ENCODE results near the gene AKNAD1.
"Not testable (repeated sequence)": the region's sequence is repeated elsewhere in the genome, so short reads cannot be mapped to it uniquely, and the experiment has no call there.

The AKNAD1 gene, protein sequence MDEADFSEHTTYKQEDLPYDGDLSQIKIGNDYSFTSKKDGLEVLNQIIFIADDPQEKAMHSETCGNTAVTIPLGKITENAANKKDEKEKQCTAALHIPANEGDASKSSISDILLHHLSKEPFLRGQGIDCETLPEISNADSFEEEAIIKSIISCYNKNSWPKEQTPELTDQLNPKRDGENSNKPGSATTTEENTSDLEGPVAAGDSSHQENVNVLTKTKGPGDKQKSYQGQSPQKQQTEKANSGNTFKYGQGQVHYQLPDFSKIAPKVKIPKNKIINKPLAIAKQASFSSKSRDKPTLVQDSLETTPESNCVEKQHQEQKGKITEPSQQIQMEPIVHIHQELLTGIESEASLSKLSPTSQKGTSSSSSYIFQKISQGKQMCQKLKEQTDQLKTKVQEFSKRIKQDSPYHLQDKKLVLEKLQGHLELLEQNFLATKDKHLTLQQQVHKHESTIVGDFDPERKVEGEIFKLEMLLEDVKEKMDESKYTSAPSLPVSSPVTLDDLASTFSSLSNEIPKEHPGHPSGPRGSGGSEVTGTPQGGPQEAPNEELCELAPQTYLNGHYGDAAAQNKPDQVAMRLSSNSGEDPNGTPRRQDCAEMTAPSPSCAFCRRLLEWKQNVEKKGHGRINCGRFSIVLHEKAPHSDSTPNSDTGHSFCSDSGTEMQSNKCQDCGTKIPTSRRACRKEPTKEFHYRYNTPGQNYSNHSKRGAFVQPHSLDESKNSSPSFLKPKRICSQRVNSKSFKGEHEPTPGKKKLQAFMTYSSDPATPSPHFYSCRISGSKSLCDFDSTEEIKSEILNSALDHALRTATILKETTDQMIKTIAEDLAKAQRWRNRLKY

DNA sequence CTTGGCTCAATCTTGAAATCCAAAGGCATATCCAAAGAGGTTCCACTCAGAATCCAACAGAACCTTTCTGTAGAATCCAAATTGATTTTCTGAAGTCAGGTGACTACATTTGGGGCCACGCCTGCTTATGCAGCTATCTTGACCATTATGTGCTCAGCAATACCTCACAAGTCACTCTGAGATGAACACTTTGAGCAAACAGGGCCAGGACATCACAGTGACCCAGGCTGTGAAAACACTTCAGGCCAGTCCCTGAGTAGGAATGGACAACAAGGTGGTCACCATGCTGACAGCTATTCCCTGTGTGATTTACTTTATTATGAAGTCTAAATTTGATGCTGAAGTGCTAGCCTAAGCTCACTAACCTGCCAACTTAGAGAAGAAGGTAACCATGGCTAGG is at the start of gene AKNAD1:
TSS of gene AKNAD1 (minus strand) at position 101 of the 400 bp plus-strand sequence. CDS start 4,430 bp downstream, outside the sequence.
- no peak for DNase-seq (ENCODE audit: low read depth)

DNA sequence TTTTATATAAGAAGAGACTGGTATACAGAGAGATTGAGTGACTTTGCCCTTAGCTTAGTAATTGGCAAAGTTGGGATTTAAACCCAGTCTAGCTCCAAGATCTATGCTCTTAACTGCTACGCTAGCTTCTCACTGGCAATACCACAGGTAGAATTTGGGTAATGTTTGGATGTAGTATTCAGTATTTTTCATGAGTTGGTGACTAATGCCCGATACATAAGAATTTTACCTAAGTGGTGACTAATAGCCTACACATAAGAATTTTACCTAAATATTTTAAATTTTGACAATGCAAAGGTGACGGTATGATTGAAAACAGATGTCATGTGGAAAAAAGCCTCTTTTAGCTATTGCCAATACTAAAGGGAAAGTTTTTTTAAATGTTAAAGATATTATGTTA is 44.2 kb upstream of the AKNAD1 start:
- DNase-seq (ENCODE audit: low read depth), result no peak

DNA sequence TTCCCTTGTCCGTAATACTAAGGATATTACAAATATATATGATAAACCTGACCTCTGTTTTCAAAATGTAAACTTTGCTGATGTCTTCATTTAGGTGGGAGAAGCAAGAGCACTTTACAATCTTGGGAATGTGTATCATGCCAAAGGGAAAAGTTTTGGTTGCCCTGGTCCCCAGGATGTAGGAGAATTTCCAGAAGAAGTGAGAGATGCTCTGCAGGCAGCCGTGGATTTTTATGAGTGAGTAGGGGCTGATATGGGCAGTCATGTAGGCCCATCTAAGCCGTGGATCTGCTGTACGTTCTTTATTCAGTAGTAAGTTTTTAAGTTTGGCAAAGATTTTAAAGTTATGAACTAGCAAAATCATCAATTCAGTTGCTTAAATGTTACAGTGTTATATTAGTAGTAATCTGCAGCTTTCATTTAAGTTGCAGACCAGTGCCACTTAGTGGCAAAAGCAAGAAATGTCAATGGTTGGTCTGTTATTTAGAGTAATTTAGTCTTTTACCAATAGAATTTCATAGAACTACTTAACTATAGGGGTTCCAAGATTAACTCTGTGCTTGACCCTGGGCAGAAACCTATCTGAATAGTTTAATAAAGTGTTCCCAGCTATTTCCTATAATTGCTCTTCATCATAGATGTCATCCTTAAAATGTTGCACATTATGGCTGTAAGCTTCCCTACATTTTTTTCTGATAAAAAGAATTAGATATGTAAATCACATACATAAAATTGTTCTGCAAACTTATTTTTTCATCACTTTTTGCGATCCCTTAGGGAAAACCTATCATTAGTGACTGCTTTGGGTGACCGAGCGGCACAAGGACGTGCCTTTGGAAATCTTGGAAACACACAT is 41.2 kb upstream of the AKNAD1 start:
- no peak for DNase-seq (ENCODE audit: low read depth)

DNA sequence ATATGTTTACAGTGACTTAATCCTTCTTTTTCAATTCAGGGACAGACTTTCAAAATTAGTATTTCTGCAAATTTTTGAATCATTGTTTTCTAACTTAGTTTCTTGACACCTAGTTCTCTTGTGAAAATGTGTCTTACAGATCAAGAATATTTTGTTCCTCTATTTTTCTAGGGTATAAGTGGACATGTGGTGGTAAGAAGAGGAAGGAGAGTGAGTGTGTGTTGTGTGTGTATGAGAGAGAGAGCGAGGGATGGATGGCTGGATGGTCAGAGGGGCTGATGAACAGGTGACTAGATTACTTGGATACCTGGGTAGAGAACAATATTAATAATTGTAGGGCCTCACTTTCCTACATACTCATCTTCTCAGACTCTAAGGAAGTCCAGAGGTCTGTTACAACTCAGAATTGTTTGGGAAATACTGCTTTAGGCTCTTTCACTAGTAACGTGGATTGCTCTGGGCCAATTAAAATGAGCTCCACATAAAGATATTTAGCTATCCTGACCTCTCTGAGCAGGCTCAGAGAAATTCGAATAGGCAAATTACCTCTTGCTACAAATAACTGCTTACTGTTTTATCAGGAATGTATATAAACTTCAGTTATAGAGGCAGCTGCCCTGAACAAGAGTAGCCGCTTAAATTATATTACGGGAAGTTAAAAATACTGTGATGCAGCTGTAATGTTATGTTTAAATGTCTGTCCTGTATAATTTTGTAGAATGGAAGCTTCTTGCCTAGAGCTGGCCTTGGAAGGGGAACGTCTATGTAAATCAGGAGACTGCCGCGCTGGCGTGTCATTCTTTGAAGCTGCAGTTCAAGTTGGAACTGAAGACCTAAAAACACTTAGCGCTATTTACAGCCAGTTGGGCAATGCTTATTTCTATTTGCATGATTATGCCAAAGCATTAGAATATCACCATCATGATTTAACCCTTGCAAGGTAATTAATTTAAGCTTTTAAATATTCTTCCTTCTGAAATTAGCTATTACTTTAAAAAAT is 39.6 kb upstream of the AKNAD1 start:
- DNase-seq (ENCODE audit: low read depth), result no peak

DNA sequence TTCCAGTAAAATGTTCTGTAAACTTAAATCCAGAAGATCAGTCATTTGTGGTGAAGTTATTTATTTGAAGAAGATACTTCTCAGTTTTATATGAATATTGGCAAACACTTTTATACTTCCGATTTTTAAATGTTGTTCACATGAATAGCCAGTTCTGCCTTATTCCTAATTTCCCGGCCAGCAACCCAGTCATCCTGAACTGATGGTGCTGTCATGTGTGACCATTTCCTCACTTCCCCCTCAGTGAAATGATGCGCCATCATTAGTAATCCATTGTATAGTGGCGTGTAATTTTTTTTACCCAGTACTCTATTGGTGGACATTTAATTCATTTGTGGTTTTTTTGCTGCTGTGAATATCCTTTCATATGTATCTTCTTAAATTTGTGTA is 36.2 kb upstream of the AKNAD1 start:
- no peak for DNase-seq (ENCODE audit: low read depth)

DNA sequence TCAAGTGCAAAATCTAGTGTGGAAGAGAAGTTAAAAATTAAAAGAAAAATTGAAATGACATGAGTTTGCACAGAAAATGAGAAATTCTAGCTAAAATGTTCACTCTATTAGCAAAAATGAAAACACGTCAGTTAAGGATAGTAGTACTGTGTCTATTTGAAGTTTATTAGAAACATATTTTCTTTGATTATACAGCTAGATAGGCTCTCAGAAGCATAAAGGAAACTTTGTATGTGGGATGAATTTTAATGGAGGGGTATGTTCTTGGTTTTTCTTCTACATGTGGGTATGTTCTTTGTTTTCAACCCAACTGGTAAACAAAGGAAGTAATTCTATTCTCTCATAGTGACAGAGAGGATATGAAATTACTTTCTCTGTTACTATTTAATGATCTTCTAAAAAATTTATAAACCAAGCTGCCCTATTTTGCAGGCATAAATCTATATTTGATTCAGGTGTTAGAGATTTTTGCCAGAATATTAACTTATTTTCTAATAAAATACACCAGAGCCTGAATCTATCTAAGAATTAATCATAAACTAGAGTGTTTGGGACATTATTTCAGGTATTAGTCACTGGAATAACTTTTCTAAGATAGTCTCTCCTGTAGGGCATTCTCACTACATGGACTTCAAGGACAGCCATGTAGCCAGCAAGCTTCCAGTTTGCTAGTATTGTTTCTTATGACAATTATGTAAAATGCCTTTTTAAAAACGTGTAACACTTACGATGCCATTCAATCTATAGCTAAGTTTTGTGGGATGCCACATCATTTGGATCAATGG is 35.7 kb upstream of the AKNAD1 start:
- DNase-seq (ENCODE audit: low read depth), result no peak

DNA sequence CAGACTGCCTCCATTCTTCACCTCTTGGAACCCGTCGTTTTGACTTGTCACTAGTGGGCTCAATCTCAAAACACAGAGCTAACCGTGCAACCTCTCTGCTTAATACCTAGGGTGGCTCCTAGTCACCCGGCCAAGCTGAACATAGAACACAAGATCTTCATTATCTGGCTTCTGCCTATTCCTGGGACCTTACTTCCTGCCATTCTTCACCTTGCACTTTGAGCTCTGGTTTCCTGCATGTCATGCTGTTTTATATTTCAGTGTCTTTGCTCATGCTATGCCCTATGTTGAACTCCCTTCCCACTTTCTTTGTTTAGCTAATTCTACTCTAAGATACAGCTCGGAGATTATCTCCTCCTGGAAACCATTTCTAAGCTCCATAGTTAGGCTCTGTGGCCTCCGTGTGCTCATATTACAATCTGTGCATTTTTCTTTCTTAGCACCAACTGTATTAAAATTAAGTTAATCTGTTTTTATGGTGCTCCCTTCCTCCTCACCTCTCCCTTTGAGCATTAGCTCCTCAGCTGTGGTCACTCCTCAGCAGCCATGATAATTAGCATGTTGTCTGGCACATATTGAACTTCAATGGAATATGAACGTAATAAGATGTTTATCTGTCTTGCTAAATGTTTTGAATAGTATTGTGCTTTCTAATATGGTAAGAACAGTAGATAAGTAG is 33.0 kb upstream of the AKNAD1 start:
- no peak for DNase-seq (ENCODE audit: low read depth)

DNA sequence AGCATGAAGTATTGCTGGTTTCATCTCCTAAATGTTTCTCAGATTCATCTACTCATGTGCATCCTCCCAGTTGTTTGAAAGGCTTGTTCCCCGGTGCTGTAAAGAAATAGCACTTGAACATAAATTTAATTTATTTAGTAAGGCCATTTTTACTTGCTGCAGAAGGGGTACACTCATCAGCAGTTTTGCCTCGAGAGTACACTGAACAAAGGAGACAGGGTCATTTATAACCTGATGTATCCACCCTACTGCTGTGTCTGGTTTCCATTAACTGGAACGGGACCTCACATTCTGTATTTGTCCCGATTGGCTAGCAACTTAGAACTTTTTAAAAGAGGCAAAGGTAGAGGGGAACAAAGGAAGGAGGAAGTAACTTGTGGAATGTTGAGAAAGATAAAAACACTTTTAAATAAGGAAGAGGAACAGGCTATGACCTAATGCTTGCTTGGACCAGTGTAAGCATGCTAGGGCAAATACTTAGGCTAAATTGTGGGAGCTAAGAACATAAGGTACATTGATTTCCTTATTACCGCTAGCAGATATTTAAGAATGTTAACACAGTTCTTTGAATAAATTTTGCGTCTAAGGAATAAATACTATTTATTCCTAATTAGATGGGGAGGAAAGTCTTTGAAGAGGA is 32.2 kb upstream of the AKNAD1 start:
- not testable (repeated sequence) for DNase-seq (ENCODE audit: low read depth)

DNA sequence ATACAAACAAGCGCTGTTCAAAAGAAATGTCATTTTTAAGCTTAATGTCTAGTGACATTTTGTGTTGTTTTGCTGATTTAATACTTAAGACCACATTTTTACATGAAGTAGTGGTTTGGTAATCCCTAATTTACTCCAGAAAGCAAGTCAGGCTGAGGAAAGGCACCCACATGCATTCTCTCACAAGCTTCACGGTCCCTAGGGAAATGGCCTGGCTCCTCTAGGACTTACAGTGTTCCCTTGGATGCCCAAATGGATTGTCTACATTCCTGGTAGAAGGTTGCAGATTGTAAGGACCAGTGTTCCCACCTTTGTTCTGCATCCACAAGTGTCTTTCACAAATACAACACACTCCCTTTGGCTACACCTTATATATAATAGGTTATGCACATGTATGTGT is 29.4 kb upstream of the AKNAD1 start:
- DNase-seq (ENCODE audit: low read depth), result no peak

DNA sequence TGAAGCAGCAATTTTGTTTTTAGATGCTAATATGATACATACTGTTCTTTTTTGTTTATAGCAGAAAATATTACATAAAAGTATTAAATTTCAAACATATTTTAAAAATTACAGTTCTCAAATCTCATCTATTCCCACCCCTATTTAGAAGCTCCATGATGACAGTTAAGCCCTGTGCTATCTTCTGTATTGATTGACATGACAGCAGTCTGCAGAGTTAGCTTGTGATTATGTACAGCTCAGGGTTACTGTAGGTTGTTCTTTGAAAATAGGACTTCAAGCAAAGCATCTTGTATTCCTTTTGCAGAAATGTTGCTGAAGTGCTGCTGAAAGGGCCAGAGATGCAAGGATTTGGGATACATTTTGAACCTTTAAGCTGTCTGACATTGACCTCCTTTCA is 28.1 kb upstream of the AKNAD1 start:
- no peak for DNase-seq (ENCODE audit: low read depth)

DNA sequence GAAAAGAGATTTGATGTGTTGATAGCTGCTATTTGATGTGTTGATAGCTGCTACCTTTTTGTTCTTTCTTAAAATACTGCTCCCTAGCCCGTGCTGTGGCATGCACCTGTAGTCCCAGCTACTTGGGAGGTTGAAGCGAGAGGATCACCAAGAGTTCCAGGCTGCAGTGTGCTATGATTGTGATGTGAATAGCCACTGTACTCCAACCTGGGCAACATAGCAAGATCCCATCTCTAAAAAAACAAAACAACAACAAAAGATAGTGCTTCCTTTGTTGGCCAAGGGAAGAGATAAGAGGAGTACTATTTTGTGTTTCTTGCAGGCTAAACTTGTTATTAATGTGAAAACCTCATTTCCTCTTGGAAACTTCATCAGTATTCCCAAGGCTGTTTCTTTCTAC is 25.9 kb upstream of the AKNAD1 start:
- no peak for DNase-seq (ENCODE audit: low read depth)

DNA sequence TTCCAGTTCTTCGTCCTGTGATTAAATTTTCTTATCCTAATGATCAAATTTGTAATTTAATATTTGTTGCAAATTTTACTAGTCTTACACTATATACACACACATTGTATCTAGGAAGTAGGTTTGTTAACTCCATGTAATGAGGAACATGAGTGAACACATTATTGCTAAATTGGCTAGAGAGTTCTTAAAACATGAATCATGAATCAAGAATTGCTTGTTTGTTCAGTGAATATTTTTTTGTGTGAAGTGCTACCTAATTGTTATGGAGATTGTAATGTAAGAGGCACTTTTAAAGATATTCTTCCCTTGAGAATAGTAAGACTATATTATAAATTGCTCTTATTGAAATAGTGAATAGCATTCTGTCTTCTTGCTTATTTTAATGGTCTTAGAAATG is 24.5 kb upstream of the AKNAD1 start:
- no peak for DNase-seq (ENCODE audit: low read depth)

DNA sequence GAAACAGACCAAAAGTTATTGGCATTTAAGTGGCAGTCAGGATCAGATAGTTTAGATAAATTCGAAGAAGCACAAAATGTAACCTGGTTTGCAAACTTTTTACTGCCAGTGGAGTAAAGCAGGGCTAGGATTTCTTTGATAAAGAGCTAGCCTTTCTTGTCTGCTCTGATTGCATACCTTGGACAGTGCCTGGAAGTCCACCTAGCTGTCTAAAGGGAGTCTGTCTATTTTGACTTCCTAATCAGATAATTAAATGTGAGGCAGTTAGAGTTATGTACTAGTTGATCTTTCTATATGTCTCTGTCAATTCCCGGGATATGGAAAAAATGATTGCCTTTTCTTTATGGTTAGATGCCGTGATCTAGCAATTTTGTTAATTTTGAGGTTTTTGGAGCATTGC is 24.0 kb upstream of the AKNAD1 start:
- no peak for DNase-seq (ENCODE audit: low read depth)

DNA sequence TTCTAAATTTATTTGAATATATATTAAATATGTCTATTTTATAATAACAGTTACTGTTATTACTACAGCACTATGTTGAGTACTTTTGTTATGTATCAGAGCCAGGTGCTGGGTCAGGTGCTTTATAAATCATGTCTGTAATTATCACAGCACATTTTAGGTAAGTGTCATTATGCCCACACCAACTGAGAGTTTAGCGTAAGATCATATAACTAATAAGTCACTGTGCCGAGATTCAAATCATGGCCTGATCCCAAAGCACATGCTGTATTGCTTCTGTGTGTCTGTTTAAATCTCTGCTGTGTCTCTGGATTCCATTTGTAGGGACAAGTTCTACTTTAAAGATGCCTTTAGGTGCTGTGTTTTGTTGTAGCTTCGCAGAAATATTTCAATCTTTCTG is 21.8 kb upstream of the AKNAD1 start:
- no peak for DNase-seq (ENCODE audit: low read depth)

DNA sequence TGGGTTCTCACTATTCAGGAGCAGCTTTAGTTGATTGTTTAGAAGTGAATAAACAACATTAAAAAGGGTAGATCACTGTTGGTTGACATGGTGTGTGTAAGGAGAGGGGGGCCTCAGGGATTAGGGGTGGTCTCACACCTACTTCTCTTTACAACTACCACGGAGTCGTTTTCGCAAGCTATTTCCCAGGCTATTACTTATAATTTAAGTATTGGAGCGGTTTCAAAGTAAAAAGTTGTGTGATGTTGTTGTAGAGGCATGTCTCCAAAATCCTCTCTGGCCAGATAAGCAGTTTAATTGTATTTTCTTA is 21.2 kb upstream of the AKNAD1 start:
- DNase-seq (ENCODE audit: low read depth), result no peak

DNA sequence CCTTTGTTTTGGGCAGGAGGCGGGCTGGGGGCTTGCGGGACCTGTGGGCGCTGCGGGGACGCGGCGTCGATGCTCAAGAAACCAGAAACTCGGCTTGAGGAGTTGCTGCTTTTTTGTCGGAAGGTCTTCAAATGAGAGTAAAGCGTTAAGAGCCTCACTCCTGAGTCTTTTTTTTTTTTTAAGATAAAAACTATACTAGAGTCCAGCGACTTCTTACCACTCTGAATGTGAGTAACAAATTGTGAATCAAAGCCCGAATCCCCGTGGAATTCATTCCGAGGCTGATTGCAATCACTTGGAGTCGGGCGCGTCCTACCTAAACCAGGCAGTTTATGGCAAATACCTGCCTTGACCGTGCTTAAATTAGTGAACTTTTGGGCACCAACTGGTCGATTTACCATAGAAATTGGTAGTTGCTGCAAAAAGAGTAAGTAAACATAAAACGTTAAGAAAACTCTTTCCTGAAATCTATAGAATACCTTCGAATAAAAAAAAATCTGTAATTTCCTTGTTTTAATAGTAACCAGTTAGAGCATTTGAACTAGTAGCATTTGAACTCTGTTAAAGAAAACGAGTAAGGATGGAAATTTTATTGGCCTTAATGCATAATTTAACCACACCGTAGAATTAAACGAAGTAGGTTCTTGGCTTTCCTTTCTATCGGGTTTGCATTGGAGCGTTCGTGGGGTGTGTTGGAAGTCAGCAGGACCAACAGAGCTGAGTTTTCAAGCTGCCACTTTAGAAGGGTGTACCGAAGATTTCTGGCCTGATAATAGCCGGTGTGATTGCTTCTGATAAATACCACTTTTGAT is 20.7 kb upstream of the AKNAD1 start:
- DNase-seq (ENCODE audit: low read depth), result no peak

DNA sequence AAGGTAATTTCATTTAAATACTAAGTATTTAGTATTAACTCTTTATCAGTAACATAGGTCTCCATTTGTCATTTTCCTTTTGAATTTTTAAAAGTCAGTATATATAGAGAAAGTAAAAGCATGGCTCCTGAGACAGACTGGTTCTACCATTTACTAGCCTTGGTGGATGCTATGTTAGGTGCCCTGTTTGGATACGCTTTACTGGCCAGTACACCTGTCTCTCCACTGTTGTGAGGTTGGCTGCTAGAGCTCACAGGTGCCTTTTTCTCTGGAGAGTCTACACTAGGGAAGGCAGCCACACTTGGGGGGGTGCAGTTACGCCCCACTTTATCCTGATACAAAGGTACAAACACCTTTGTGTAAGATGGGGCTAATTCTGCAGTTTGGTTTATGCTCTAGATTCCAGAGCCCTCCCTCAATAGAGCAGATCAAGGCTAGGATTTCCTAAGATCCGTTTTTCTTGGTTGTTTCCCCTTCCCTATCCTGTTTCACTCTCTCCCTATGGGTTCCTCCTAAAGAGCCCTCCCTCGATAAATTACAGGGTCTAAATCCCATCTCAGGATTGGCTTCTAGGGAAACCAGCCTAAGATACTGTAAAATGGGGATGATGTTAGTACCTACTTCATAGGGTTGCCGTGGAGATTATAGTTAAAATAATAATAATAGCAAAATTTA is 14.3 kb upstream of the AKNAD1 start:
- DNase-seq (ENCODE audit: low read depth), result no peak

DNA sequence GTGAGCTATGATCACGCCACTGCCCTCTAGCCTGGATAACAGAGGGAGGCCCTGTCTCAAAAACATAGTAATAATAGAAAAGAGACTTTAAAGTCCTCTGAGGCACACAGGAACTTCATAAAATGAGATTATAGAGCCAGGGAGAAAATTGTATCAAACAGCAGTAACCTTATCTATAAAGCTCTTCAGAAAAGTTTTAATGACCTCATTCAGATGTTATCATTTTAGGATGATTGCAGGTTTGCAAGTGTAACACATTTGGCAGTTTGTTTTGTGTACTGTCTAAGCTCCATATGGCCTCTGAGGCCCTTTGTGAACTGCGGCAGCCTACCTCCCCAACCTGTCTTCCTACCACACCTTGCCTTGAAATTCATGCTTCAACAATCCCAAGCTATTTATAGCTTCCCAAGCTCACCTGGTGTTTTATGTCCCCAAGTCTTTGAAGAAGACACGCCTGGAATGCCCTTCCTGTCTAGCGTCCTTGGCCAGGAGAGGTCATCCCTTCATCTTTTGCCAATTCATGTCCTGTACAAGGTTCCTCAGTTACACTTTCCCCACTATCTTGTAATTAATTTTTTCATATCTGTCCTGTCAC is 8.5 kb upstream of the AKNAD1 start:
- DNase-seq (ENCODE audit: low read depth), result no peak

All from GM04503 (cell line).